Uterus (tissue), 2 donors: Measurements from ENCODE around the gene GAGE12H.
"Not testable (repeated sequence)": the region's sequence is repeated elsewhere in the genome, so short reads cannot be mapped to it uniquely, and the experiment has no call there.

ENCODE experiments used
- CTCF ChIP-seq, 4 experiments: fragments of 200-600 bp in 2 of 4; fragments of 450-650 bp in 2 of 4; sonication (generic) in 2 of 4; IDR thresholded peaks; one replicate each; pipeline ENCODE4 v1.5.1; 2016 to 2019; ENCODE audit warnings: antibody characterized with exemption in 4 of 4, mild to moderate bottlenecking in 2 of 4, moderate library complexity in 1 of 4
- POLR2A ChIP-seq, 2 donors: fragments of 450-650 bp; IDR thresholded peaks; one replicate each; pipeline ENCODE4 v1.6.1; 2016; ENCODE audit warnings: antibody characterized with exemption in 2 of 2, mild to moderate bottlenecking in 1 of 2, moderate library complexity in 1 of 2

- not testable (repeated sequence) for TF ChIP-seq CTCF, POLR2A (IDR thresholded peaks at IDR 0.05)
These were observed 19.2 kb upstream of the GAGE12H start, which contains the start of gene GAGE12F for GRCh38 chrX:49560542-49560941.
